ENCODE results near the gene TRPT1. TPM values are rescaled to one million over a fixed set of nuclear protein-coding genes. Genes with fewer than 3 reads are reported as not detected.

Gene TRPT1
- total RNA-seq, 1 donor from 2014 or later = 98.1 TPM

DNA sequence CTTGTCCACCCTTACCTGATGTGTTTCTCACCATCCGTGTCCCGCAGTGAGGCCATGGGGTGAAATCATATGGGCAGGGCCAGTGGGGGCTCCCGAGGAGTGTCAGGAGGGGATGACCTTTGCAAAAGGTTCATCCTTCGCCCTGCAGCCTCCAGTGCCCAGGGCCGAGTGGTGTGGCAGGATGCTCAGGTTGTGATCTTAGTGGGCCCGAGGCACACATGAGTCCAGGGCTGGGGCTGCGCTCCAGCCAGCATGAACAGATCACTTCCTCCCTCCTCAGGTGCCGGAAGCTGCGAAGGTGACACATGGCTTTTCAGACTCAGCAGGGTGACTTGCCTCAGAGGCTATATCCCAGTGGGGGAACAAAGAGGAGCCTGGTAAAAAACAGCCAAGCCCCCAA, 12.1 kb upstream of the TRPT1 start:
- H3K4me3 ChIP-seq (ENCODE audit: low read depth, low read length) = no peak overlapping the region
- TF ChIP-seq, protein P1, sequence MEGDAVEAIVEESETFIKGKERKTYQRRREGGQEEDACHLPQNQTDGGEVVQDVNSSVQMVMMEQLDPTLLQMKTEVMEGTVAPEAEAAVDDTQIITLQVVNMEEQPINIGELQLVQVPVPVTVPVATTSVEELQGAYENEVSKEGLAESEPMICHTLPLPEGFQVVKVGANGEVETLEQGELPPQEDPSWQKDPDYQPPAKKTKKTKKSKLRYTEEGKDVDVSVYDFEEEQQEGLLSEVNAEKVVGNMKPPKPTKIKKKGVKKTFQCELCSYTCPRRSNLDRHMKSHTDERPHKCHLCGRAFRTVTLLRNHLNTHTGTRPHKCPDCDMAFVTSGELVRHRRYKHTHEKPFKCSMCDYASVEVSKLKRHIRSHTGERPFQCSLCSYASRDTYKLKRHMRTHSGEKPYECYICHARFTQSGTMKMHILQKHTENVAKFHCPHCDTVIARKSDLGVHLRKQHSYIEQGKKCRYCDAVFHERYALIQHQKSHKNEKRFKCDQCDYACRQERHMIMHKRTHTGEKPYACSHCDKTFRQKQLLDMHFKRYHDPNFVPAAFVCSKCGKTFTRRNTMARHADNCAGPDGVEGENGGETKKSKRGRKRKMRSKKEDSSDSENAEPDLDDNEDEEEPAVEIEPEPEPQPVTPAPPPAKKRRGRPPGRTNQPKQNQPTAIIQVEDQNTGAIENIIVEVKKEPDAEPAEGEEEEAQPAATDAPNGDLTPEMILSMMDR (conservative IDR thresholded peaks at IDR 0.05; ENCODE audit: low read depth, low read length) = no peak
- DNase-seq (ENCODE audit: low read depth) = no peak

GRCh38 chr11:64237484-64237951, 11.5 kb upstream of the TRPT1 start:
- no peak overlapping the region for H3K4me3 ChIP-seq (ENCODE audit: low read depth, low read length)
- TF ChIP-seq, protein P1 (conservative IDR thresholded peaks at IDR 0.05; ENCODE audit: low read depth, low read length) = no peak
- no peak for DNase-seq (ENCODE audit: low read depth)

GRCh38 chr11:64235437-64236161, 9.6 kb upstream of the TRPT1 start:
- H3K4me3 ChIP-seq (ENCODE audit: low read depth, low read length) = peak overlapping the region; percentile 75
- DNase-seq (ENCODE audit: low read depth) = no peak
- TF ChIP-seq, protein P1 (conservative IDR thresholded peaks at IDR 0.05; ENCODE audit: low read depth, low read length) = no peak

DNA sequence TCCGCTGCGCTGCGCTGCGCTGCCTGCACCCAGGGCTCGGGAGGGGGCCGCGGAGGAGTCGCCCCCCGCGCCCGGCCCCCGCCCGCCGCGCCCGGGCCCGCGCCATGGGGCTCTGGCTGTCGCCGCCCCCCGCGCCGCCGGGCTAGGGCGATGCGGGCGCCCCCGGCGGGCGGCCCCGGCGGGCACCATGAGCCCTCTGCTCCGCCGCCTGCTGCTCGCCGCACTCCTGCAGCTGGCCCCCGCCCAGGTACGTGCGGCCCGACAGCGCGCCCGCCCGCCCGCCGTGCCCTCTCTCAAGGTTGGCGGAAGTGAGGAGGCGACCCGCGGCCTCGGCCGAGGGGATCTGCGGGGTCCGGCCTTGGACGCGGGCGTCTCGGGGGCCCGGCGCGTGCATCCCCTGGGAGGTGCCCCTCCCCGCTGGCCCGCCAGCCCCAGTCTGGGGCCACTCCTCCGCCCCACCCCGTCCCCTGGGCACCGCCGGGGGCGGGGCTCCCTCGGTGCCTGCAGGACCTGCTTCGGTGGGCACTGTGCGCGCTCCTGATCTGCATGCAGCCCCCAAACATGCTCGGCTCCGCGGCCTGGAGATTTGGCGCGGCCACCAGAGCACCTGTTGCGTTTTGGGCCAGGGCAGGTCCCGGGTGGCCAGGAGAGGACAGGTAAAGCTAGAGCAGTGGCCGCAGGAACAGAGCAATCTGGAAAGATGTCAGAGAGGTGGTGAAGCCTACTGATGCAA, 8.8 kb upstream of the TRPT1 start:
- H3K4me3 ChIP-seq (ENCODE audit: low read depth, low read length) = peak overlapping the region; percentile 75
- TF ChIP-seq, protein P1 (conservative IDR thresholded peaks at IDR 0.05; ENCODE audit: low read depth, low read length) = no peak
- DNase-seq (ENCODE audit: low read depth) = no peak

GRCh38 chr11:64233913-64234586, 8.1 kb upstream of the TRPT1 start, which contains the start of gene VEGFB:
TSS of gene VEGFB (plus strand) at chr11:64234584. CDS start at chr11:64234834, 250 bp downstream.
- TF ChIP-seq, protein P1 (conservative IDR thresholded peaks at IDR 0.05; ENCODE audit: low read depth, low read length) = no peak
- DNase-seq (ENCODE audit: low read depth) = no peak
- peak within 1 kb of the TSS; percentile 75 for H3K4me3 ChIP-seq (ENCODE audit: low read depth, low read length)

- no peak overlapping the region for H3K4me3 ChIP-seq (ENCODE audit: low read depth, low read length)
- TF ChIP-seq, protein P1 (conservative IDR thresholded peaks at IDR 0.05; ENCODE audit: low read depth, low read length) = no peak
- DNase-seq (ENCODE audit: low read depth) = no peak
These were observed 7.0 kb upstream of the TRPT1 start for GRCh38 chr11:64232967-64233315.
